ENCODE measurements around the gene ALOX12.
"Not testable (repeated sequence)": the region's sequence is repeated elsewhere in the genome, so short reads cannot be mapped to it uniquely, and the experiment has no call there.

ALOX12 gene

DNA sequence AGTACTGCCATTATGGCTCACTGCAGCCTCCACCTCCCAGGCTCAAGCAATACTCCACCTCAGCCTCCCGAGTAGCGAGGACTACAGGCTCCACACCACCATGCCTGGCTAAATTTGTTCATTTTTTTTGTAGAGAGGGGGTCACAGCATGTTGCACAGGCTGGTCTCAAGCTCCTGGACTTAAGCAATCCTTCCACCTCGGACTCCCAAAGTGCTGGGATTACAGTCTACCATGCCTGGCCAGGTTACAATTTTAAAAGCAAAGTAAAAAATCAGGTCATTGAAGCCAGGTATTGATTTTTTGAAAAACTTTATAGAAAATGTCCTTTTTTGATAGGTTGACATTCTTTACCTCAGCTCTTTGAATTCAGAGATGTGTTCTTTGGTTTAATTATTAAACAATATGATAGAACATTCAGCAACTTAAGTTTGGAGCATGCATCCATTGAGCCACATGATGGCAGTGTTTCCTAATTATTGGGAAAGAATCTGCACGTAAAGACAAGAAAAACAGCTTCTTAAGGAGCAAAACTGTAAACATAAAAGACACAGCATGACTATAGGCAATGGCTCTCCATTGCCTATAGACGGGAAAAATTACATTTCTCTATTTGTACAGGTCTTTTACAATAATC is 49.8 kb downstream of the ALOX12 start:
- no peak for DNase-seq (ENCODE audit: low read depth in 2 of 3, low spot score in 2 of 3)

DNA sequence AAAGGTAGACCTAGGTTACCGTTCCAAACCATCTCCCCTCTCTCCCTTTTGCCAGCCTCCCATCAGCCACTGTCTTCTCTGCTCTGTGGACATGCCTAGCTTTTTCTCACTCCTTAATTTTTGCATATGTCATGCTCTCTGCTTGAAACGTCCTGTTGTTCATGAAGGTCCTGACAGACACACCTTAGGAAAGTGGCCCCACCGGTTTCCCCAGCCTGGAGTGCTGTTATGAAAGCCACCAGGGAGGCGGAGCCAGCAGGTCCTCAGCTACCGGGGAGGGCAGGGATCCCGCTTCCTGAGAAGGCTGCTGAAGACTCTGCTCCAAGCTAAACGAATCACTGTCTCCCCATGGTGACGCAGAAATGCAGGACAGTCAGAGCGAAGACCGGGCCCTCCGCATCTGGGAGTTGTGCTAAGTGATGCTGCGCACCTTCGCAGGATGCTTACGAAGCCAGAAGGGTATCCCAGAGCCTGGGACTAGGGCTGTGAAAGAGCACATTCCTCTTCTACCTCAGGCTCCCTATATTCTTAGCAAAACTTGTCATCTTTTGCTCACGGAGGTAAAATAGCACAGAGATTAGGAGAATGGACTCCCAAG is 50.4 kb downstream of the ALOX12 start:
- peak in 1 of 3 experiments; percentile 14 for DNase-seq (ENCODE audit: low read depth in 2 of 3, low spot score in 2 of 3)

DNA sequence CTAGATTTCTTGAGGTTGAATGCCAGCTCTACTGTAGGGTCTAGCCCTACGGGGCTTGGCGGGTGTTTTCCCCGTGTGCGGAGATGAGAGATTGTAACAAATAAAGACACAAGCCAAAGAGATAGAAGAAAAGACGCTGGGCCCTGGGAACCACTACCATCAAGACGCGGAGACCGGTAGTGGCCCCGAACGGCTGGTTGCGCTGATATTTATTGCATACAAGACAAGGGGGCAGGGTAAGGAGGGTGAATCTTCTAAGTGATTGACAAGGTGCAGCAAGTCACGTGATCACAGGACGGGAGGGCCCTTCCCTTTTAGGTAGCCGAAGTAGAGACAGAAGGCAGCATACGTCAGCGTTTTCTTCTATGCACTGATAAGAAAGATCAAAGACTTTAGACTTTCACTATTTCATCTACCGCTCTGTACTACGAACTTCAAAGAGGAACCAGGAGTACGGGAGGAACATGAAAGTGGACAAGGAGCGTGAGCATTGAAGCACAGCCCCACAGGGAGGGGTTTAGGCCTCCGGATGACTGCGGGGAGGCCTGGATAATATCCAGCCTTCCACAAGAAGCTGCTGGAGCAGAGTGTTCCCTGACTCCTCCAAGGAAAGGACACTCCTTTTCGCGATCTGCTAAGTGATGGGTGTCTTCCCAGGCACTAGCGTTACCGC is 51.0 kb downstream of the ALOX12 start:
- not testable (repeated sequence) for DNase-seq (ENCODE audit: low read depth in 2 of 3, low spot score in 2 of 3)

DNA sequence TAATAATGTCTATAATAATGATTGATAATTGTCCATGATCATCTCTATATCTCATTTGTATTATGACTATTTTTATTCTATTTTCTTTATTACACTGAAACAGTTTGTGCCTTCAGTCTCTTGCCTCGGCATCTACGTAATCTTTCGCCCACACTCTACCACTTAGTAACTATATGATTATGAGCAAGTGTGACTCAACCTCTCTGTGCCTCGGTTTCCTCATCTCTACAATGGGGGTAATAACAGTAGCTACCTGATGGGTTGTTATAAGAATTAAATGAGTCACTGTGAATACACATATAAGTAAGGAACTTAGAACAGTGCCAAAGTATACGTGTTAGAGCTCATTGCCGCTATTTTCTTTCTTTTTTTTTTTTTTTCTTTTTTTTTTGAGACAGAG is 51.7 kb downstream of the ALOX12 start:
- no peak for DNase-seq (ENCODE audit: low read depth in 2 of 3, low spot score in 2 of 3)

DNA sequence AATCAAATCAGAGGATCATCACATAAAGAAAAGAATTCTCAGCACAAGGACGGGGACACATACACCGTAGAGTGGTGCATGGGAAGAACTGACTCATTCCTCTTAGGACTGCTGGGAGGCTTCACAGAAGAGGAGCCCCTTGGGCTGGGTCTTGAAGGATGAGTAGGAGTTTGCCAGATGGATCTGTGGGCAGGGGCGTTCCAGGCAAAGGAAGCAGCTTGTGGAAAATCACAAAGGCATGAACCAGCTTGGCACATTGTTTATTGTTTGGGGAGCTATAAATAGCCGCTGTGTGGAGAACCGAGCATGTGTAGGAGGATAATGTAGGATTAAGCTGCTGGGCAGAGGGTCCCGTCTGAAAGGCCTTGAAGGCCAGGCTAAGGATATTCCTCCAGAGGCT is 53.1 kb downstream of the ALOX12 start:
- no peak for DNase-seq (ENCODE audit: low read depth in 2 of 3, low spot score in 2 of 3)

DNA sequence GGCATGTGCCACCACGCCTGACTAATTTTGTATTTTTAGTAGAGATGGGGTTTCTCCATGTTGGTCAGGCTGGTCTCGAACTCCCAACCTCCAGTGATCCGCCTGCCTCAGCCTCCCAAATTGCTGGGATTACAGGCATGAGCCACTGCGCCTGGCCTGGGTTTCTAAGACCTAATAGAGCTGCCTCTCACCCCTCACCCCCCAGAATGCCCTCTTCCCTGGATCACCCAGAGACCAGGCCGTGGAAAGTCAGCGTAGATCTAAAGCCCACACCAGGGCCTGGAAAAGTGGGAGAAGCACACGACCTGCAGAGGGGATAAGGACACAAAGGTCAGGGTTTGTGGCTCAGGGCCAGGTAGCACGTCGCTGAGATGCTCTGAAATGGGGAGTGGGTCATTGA is 54.7 kb downstream of the ALOX12 start:
- not testable (repeated sequence) for DNase-seq (ENCODE audit: low read depth in 2 of 3, low spot score in 2 of 3)

DNA sequence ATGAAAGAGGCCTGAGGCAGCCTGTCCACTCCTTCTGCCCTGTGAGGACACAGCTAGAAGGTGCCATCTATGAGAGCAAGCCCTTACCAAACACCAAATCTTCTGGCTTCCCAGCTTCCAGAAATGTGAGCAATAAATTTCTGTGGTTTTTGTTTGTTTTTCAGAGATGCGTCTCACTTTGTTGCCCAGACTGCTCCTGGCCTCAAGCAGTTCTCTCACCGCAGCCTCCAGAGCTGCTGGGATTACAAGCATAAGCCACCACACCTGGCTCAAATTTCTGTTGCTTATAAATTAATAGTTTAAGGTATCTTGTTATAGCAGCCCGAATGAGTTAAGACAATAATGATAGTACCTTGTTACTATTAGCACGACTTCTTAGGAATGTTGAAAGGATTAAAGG is 60.5 kb downstream of the ALOX12 start:
- no peak for DNase-seq (ENCODE audit: low read depth in 2 of 3, low spot score in 2 of 3)

DNA sequence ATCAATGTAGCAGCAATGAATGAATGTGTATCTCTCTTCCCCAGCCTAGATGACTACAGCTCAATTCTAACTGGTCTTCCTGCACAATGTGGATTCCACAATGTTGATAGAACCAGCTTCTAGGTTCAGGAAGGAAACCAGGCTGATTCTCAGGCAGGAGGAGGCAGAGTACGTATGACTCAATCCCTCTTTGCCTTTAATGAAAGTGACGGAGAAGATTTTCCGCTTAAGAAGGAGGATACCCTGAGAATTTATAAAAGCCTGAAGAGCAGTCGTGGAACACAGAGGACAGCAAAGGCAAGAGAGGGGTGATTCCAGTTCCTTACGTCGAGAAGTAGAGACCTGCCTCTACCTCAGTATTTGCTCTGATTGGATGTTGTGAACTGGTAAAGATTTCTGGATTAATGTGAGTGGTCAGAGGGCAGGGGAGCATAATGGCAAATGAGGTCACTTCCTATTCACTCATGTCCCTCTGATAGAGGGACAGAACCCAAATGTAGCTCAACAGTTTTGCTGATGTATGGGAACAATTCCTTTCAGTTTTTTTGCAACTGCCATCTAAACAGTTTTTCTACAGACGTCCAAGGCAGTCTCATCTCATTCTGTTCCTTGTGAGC is 63.1 kb downstream of the ALOX12 start:
- DNase-seq (ENCODE audit: low read depth in 2 of 3, low spot score in 2 of 3): no peak

All from activated CD8-positive, alpha-beta memory T cell treated with anti-CD3 and anti-CD28 coated beads for 48 hours (primary cell).